Measurements from ENCODE around the gene OSBPL3.

DNA sequence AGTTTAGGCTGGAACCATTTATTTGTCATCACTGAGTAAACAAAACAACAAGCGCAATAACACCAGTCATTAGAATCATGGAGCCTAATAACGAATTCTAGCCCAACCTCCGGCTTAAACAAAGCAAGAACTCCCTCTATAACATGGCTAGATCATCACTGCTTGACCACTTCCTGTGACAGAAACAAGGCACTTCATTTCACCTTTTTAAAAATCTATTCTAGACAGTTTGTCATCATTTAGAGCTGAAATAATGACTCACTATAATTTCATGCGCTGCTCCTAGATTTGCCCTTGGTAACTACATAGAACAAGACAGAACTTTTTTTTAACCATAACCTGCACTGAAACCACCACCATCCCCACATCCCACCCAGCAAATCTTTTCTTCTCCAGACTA, 81.3 kb downstream of the OSBPL3 start:
- TF ChIP-seq, protein P1, sequence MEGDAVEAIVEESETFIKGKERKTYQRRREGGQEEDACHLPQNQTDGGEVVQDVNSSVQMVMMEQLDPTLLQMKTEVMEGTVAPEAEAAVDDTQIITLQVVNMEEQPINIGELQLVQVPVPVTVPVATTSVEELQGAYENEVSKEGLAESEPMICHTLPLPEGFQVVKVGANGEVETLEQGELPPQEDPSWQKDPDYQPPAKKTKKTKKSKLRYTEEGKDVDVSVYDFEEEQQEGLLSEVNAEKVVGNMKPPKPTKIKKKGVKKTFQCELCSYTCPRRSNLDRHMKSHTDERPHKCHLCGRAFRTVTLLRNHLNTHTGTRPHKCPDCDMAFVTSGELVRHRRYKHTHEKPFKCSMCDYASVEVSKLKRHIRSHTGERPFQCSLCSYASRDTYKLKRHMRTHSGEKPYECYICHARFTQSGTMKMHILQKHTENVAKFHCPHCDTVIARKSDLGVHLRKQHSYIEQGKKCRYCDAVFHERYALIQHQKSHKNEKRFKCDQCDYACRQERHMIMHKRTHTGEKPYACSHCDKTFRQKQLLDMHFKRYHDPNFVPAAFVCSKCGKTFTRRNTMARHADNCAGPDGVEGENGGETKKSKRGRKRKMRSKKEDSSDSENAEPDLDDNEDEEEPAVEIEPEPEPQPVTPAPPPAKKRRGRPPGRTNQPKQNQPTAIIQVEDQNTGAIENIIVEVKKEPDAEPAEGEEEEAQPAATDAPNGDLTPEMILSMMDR (IDR thresholded peaks at IDR 0.05 in 2 of 3, conservative IDR thresholded peaks at IDR 0.05 in 1 of 3; ENCODE audit: borderline replicate concordance in 1 of 3, insufficient read depth in 1 of 3, low read depth in 2 of 3, low read length in 2 of 3), result no peak
- TF ChIP-seq YY1 (IDR thresholded peaks at IDR 0.05; ENCODE audit: extremely low read depth, insufficient replicate concordance, low read depth, low read length) (no peak), SP1 (IDR thresholded peaks at IDR 0.05; ENCODE audit: low read depth) (no peak), POLR2AphosphoS5 (IDR thresholded peaks at IDR 0.05; ENCODE audit: low read depth, low read length) (no peak), ELF1 (IDR thresholded peaks at IDR 0.05; ENCODE audit: borderline replicate concordance, low read depth) (no peak), POLR2A (IDR thresholded peaks at IDR 0.05; ENCODE audit: borderline replicate concordance, extremely low read depth, insufficient read depth, insufficient read length) (no peak)
- TF ChIP-seq, protein P2, sequence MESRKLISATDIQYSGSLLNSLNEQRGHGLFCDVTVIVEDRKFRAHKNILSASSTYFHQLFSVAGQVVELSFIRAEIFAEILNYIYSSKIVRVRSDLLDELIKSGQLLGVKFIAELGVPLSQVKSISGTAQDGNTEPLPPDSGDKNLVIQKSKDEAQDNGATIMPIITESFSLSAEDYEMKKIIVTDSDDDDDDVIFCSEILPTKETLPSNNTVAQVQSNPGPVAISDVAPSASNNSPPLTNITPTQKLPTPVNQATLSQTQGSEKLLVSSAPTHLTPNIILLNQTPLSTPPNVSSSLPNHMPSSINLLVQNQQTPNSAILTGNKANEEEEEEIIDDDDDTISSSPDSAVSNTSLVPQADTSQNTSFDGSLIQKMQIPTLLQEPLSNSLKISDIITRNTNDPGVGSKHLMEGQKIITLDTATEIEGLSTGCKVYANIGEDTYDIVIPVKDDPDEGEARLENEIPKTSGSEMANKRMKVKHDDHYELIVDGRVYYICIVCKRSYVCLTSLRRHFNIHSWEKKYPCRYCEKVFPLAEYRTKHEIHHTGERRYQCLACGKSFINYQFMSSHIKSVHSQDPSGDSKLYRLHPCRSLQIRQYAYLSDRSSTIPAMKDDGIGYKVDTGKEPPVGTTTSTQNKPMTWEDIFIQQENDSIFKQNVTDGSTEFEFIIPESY (IDR thresholded peaks at IDR 0.05; ENCODE audit: extremely low read depth, insufficient replicate concordance, low read length), result no peak

All from HCT116 (cell line).